Thyroid gland (tissue), 4 donors: ENCODE data around the gene CLIP3.
"Not testable (repeated sequence)": the region's sequence is repeated elsewhere in the genome, so short reads cannot be mapped to it uniquely, and the experiment has no call there.

Experiments
- POLR2A ChIP-seq, 2 donors: fragments of 450-650 bp; IDR thresholded peaks; one replicate each; pipeline ENCODE4 v1.6.1; 2017; ENCODE audit warnings: antibody characterized with exemption in 2 of 2, mild to moderate bottlenecking in 2 of 2, moderate library complexity in 1 of 2
- TF ChIP-seq, protein P1 (sequence below), 6 experiments: fragments of 200-600 bp in 3 of 6; fragments of 450-650 bp in 3 of 6; sonication (generic) in 3 of 6; IDR thresholded peaks; one replicate each; pipeline ENCODE4 v1.5.1; 2016 to 2019; ENCODE audit warnings: antibody characterized with exemption in 6 of 6, mild to moderate bottlenecking in 2 of 6, inconsistent platforms in 1 of 6, moderate library complexity in 1 of 6

GRCh38 chr19:36041092-36041491 is 8.4 kb upstream of the CLIP3 start:
- TF ChIP-seq, protein P1, sequence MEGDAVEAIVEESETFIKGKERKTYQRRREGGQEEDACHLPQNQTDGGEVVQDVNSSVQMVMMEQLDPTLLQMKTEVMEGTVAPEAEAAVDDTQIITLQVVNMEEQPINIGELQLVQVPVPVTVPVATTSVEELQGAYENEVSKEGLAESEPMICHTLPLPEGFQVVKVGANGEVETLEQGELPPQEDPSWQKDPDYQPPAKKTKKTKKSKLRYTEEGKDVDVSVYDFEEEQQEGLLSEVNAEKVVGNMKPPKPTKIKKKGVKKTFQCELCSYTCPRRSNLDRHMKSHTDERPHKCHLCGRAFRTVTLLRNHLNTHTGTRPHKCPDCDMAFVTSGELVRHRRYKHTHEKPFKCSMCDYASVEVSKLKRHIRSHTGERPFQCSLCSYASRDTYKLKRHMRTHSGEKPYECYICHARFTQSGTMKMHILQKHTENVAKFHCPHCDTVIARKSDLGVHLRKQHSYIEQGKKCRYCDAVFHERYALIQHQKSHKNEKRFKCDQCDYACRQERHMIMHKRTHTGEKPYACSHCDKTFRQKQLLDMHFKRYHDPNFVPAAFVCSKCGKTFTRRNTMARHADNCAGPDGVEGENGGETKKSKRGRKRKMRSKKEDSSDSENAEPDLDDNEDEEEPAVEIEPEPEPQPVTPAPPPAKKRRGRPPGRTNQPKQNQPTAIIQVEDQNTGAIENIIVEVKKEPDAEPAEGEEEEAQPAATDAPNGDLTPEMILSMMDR (IDR thresholded peaks at IDR 0.05) = not testable (repeated sequence)
- not testable (repeated sequence) for TF ChIP-seq POLR2A (IDR thresholded peaks at IDR 0.05)
